ENCODE measurements around the gene LARP4B.

The LARP4B gene

DNA sequence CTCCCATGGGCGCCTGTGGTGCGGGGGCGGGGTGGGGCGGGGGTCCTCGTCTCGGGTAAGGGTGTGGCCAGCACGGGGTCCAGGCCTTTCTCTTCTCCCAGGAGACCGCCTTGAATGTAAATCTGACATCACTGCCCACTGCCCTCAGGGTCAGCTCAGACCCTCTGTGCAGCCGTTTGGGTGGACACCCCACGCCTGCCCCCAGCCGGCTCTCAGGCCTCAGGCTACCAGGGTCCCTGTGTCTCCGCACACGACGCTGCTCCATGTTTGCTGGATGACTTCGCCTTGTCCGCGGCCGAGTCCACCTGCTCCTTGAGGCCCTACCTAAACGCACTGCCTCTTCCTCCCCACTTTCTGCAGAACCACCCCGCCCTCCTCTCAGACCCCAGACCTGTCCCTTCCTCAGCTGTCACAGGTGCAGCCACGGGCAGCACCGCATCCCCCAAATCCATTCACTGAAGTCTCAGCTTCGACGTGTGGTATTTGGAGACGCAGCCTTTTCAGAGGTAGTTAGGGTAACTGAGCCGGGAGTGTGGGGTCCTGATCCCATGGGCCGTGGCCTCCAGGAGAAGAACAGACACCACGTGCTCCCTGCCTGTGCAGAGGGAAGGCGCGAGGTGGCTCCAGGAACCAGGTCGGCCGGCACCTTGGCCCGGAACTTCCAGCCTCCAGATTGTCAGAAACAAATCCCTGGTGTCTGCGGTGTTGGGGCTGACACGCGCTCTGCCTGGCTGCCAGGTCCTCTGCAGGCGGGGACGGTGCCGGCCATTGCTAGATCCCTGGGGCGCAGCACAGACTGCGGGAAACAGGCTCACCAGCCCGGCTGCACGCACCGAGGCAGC is 144.7 kb downstream of the LARP4B start:
- H3K4me1 ChIP-seq (ENCODE audit: control extremely low read depth in 1 of 4, control insufficient read depth in 4 of 4, insufficient read depth in 4 of 4, low read length in 3 of 4): peaks cover 0 to 14% (median 11%) of the 10 kb centered on the region in 4 experiments
- ChIA-PET POLR2A (no interaction called here), CTCF (no interaction called here)
- 82% methylated on average over 32 of the region's 44 CpGs for WGBS (ENCODE audit: insufficient coverage)
- no peaks in the 10 kb centered on the region for H3K9me3 ChIP-seq (ENCODE audit: control extremely low read depth in 1 of 5, control insufficient read depth in 4 of 5, insufficient read depth in 2 of 5, low read depth in 1 of 5, low read length in 4 of 5)
- H3K27me3 ChIP-seq (replicated peaks in 2 of 5; ENCODE audit: control insufficient read depth in 4 of 5, insufficient read depth in 5 of 5, low read length in 4 of 5): peaks cover 0 to 79% (median 12%) of the 10 kb centered on the region in 5 experiments
- no peak overlapping the region for H3K4me3 ChIP-seq (ENCODE audit: control insufficient read depth in 1 of 7, extremely low read depth in 1 of 7, insufficient read depth in 4 of 7, low read depth in 2 of 7, low read length in 6 of 7)
- no peak overlapping the region for H3K27ac ChIP-seq (ENCODE audit: insufficient read depth in 1 of 2, low read depth in 1 of 2, low read length in 2 of 2, poor library complexity in 1 of 2, severe bottlenecking in 2 of 2)
- no peak for DNase-seq
- H3K36me3 ChIP-seq (ENCODE audit: control insufficient read depth in 4 of 4, insufficient read depth in 4 of 4, low read length in 3 of 4): no peaks in the 10 kb centered on the region

DNA sequence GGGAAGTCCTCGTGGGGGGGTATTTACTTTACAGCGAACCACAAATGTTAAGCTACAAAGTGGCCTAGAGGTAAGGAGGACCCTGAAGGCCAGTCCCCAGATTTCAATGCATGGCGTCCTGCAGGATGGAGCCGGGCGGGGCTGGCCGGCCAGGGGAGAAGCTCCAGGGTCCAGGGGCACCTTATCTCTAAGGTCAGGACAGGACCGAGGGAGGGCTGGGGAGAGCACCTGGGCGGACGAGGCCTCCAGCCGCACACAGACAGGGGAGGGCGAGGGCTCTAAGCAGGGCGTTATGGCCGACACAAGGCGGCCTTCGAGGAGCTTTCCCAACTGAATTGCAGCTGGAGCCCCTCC is 145.7 kb downstream of the LARP4B start:
- Histone ChIP-seq H3K4me3 (ENCODE audit: control insufficient read depth in 1 of 7, extremely low read depth in 1 of 7, insufficient read depth in 4 of 7, low read depth in 2 of 7, low read length in 6 of 7) (no peak overlapping the region), H3K27ac (ENCODE audit: insufficient read depth in 1 of 2, low read depth in 1 of 2, low read length in 2 of 2, poor library complexity in 1 of 2, severe bottlenecking in 2 of 2) (no peak overlapping the region), H3K36me3 (ENCODE audit: control insufficient read depth in 4 of 4, insufficient read depth in 4 of 4, low read length in 3 of 4) (no peaks in the 10 kb centered on the region), H3K27me3 (replicated peaks in 2 of 5; ENCODE audit: control insufficient read depth in 4 of 5, insufficient read depth in 5 of 5, low read length in 4 of 5) (peaks cover 0 to 88% (median 12%) of the 10 kb centered on the region in 5 experiments), H3K9me3 (ENCODE audit: control extremely low read depth in 1 of 5, control insufficient read depth in 4 of 5, insufficient read depth in 2 of 5, low read depth in 1 of 5, low read length in 4 of 5) (peaks cover 0 to 2% (median 0%) of the 10 kb centered on the region in 5 experiments), H3K4me1 (ENCODE audit: control extremely low read depth in 1 of 4, control insufficient read depth in 4 of 4, insufficient read depth in 4 of 4, low read length in 3 of 4) (peaks cover 0 to 14% (median 11%) of the 10 kb centered on the region in 4 experiments)
- ChIA-PET CTCF (interaction anchor here (1.1 kb wide), 1 partner anchor 10 kb away, joined by 3 read pairs; no protein-coding TSS in a partner anchor), POLR2A (no interaction called here)
- no peak for DNase-seq
- 84% methylated on average over 15 of the region's 15 CpGs for WGBS (ENCODE audit: insufficient coverage)

- H3K9me3 ChIP-seq (ENCODE audit: control extremely low read depth in 1 of 5, control insufficient read depth in 4 of 5, insufficient read depth in 2 of 5, low read depth in 1 of 5, low read length in 4 of 5): peaks cover 0 to 4% (median 0%) of the 10 kb centered on the region in 5 experiments
- H3K4me3 ChIP-seq (ENCODE audit: control insufficient read depth in 1 of 7, extremely low read depth in 1 of 7, insufficient read depth in 4 of 7, low read depth in 2 of 7, low read length in 6 of 7): peak overlapping the region in 1 of 7 experiments; percentile 50
- ChIA-PET POLR2A (no interaction called here), CTCF (interaction anchor here (0.7 to 1.1 kb wide), 2 partner anchors 10 to 19 kb away, joined by 3 read pairs; no protein-coding TSS in a partner anchor)
- H3K36me3 ChIP-seq (ENCODE audit: control insufficient read depth in 4 of 4, insufficient read depth in 4 of 4, low read length in 3 of 4): no peaks in the 10 kb centered on the region
- peaks cover 0 to 87% (median 12%) of the 10 kb centered on the region in 5 experiments for H3K27me3 ChIP-seq (replicated peaks in 2 of 5; ENCODE audit: control insufficient read depth in 4 of 5, insufficient read depth in 5 of 5, low read length in 4 of 5)
- 42% methylated on average over 27 of the region's 32 CpGs for WGBS (ENCODE audit: insufficient coverage)
- H3K27ac ChIP-seq (ENCODE audit: insufficient read depth in 1 of 2, low read depth in 1 of 2, low read length in 2 of 2, poor library complexity in 1 of 2, severe bottlenecking in 2 of 2): no peak overlapping the region
- DNase-seq: no peak
- peaks cover 0 to 14% (median 11%) of the 10 kb centered on the region in 4 experiments for H3K4me1 ChIP-seq (ENCODE audit: control extremely low read depth in 1 of 4, control insufficient read depth in 4 of 4, insufficient read depth in 4 of 4, low read length in 3 of 4)
Measured at GRCh38 chr10:785089-785860, 146.2 kb downstream of the LARP4B start.

DNA sequence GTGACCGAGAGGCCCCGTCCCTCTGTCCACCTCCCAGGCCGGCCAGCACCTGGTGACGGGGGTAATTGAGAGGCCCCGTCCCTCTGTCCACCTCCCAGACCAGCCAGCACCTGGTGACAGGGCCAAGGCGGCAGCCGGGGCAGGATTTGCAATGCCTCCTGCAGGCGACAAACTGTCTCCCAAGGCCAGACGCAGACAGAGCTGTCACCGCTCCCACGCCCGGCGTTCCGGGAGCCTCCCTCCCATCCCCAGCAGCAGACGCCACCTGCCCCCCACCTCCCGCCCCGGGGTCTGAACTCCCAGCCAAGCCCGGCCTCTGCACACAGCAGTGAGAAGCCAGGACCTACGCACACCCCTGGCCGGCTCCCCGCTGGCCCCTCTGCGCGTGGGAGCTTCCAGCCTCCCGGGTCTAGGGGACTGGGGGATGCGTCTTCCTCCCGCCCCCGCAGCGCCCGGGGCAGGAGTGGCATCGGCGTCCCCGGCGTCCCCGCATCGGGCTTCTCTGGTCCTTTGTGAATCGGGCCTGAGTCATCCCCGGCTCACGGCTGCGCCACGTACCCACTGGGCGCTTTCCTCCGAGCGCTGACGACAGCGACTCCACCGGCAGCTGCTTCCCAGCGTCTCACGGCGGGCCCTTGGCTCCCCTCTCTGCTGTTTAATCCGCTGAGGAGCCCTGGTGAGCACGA is 147.0 kb downstream of the LARP4B start:
- ChIA-PET CTCF (interaction anchor here (0.7 kb wide), 1 partner anchor 20 kb away, joined by 3 read pairs; no protein-coding TSS in a partner anchor), POLR2A (no interaction called here)
- peaks cover 0 to 12% (median 10%) of the 10 kb centered on the region in 4 experiments for H3K4me1 ChIP-seq (ENCODE audit: control extremely low read depth in 1 of 4, control insufficient read depth in 4 of 4, insufficient read depth in 4 of 4, low read length in 3 of 4)
- DNase-seq: peak; percentile 52 to 83 (median 80)
- H3K4me3 ChIP-seq (ENCODE audit: control insufficient read depth in 1 of 7, extremely low read depth in 1 of 7, insufficient read depth in 4 of 7, low read depth in 2 of 7, low read length in 6 of 7): peak overlapping the region in 2 of 7 experiments; percentile 11 to 50
- H3K36me3 ChIP-seq (ENCODE audit: control insufficient read depth in 4 of 4, insufficient read depth in 4 of 4, low read length in 3 of 4): no peaks in the 10 kb centered on the region
- peaks cover 0 to 82% (median 12%) of the 10 kb centered on the region in 5 experiments for H3K27me3 ChIP-seq (replicated peaks in 2 of 5; ENCODE audit: control insufficient read depth in 4 of 5, insufficient read depth in 5 of 5, low read length in 4 of 5)
- H3K9me3 ChIP-seq (ENCODE audit: control extremely low read depth in 1 of 5, control insufficient read depth in 4 of 5, insufficient read depth in 2 of 5, low read depth in 1 of 5, low read length in 4 of 5): peaks cover 0 to 4% (median 0%) of the 10 kb centered on the region in 5 experiments
- under 1% methylated on average over 33 of the region's 51 CpGs for WGBS (ENCODE audit: insufficient coverage)
- no peak overlapping the region for H3K27ac ChIP-seq (ENCODE audit: insufficient read depth in 1 of 2, low read depth in 1 of 2, low read length in 2 of 2, poor library complexity in 1 of 2, severe bottlenecking in 2 of 2)

DNA sequence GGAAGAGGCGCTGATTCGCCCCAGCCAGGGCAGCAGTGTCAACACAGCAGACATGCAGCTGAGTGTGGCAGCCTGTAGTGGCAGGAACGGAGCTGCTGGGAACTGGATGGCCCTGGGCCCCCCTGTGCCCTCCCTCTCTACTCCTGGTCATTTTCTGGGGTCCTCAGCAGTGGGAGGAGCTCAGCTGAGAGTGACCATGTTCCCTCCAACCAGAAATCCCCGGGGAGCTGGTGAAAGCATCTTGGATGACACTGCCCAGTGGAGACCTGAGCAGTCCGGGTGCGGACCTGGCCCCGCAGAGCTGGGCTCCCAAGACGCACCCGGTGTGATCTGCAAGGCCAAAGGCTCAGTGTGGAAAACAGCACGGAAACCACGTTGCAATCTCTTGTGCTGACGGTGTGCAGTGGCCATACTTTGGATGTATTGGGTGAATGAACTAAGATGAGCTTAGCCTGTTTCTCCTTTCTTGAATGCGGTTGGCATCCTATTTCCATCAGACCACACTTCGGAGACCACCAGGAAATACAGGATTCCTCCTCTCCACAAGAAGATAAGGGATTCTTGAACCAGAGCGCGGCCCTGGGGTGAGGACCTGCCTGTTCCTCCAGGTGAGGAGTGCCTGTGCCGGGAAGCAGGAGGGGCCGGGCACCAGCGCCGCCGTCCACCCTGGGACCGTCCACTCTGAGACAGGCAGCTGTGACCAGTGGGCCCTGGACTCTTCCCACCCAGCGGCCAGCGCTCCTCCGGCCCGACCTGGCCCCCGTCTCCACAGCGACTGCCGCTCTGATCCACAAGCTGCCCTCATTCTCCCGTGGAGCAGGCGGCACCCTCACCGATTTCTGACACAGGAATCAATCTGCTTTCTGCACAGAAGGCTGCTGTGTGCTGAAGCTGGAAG is 148.5 kb downstream of the LARP4B start:
- ChIA-PET CTCF (no interaction called here), POLR2A (no interaction called here)
- H3K27ac ChIP-seq (ENCODE audit: insufficient read depth in 1 of 2, low read depth in 1 of 2, low read length in 2 of 2, poor library complexity in 1 of 2, severe bottlenecking in 2 of 2): no peak overlapping the region
- 87% methylated on average over 30 of the region's 32 CpGs for WGBS (ENCODE audit: insufficient coverage)
- H3K27me3 ChIP-seq (replicated peaks in 2 of 5; ENCODE audit: control insufficient read depth in 4 of 5, insufficient read depth in 5 of 5, low read length in 4 of 5): peaks cover 0 to 68% (median 12%) of the 10 kb centered on the region in 5 experiments
- peaks cover 0 to 4% (median 0%) of the 10 kb centered on the region in 5 experiments for H3K9me3 ChIP-seq (ENCODE audit: control extremely low read depth in 1 of 5, control insufficient read depth in 4 of 5, insufficient read depth in 2 of 5, low read depth in 1 of 5, low read length in 4 of 5)
- no peaks in the 10 kb centered on the region for H3K36me3 ChIP-seq (ENCODE audit: control insufficient read depth in 4 of 4, insufficient read depth in 4 of 4, low read length in 3 of 4)
- no peak for DNase-seq
- H3K4me1 ChIP-seq (ENCODE audit: control extremely low read depth in 1 of 4, control insufficient read depth in 4 of 4, insufficient read depth in 4 of 4, low read length in 3 of 4): peaks cover 0 to 6% (median 4%) of the 10 kb centered on the region in 4 experiments
- no peak overlapping the region for H3K4me3 ChIP-seq (ENCODE audit: control insufficient read depth in 1 of 7, extremely low read depth in 1 of 7, insufficient read depth in 4 of 7, low read depth in 2 of 7, low read length in 6 of 7)
